NCI-H1436 (cell line): ENCODE measurements around the gene A1CF.
"Not testable (repeated sequence)": the region's sequence is repeated elsewhere in the genome, so short reads cannot be mapped to it uniquely, and the experiment has no call there.

Experiments
- DNase-seq: peaks from one replicate; lab custom pipeline; 2025; lab: John Stamatoyannopoulos, UW

The A1CF gene

GRCh38 chr10:50788951-50789945 lies 96.2 kb downstream of the A1CF start:
- DNase-seq: no peak

- not testable (repeated sequence) for DNase-seq
Measured at GRCh38 chr10:50787962-50788361, 97.5 kb downstream of the A1CF start.

GRCh38 chr10:50782017-50782416 lies 103.4 kb downstream of the A1CF start:
- DNase-seq: not testable (repeated sequence)

- not testable (repeated sequence) for DNase-seq
Measured at GRCh38 chr10:50780036-50780435, 105.4 kb downstream of the A1CF start.

- not testable (repeated sequence) for DNase-seq
Measured at GRCh38 chr10:50774868-50775267, 110.6 kb downstream of the A1CF start.

- not testable (repeated sequence) for DNase-seq
Measured at GRCh38 chr10:50772042-50772441, 113.4 kb downstream of the A1CF start.

GRCh38 chr10:50766774-50767513 lies 118.5 kb downstream of the A1CF start:
- DNase-seq: not testable (repeated sequence)
